Testis (tissue), 2 donors: ENCODE results near the gene FAM107A.

Experiments
- POLR2A ChIP-seq: fragments of 450-650 bp; IDR thresholded peaks from one replicate; pipeline ENCODE4 v1.6.1; 2017; ENCODE audit warnings: antibody characterized with exemption, mild to moderate bottlenecking, moderate library complexity
- TF ChIP-seq, protein P1 (sequence below), 3 experiments: fragments of 450-650 bp in 2 of 3; fragments of 200-600 bp in 1 of 3; sonication (generic) in 1 of 3; IDR thresholded peaks; one replicate each; pipeline ENCODE4 v1.5.1; 2016 to 2019; ENCODE audit warnings: antibody characterized with exemption in 3 of 3, mild to moderate bottlenecking in 2 of 3, moderate library complexity in 1 of 3

DNA sequence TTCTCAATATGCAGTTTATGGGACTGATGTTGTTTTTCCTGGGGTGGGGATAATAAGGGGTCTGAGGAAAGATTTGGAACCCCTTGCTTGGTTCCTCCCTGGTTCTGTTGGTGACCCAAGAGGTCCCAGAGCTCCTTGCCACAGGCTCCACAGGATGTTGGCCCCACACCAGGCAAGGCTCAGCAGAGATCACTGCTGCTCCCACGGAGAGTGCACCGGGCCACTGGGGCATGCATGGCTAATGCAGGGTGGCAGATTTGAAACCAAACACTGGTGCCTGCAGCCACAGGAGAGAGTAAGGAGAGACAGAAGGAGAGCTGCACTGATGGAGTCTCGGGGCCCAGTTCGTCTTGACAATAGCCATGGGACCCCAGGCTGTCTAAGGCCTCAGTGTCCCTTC, 2.5 kb downstream of the FAM107A start:
- TF ChIP-seq, protein P1, sequence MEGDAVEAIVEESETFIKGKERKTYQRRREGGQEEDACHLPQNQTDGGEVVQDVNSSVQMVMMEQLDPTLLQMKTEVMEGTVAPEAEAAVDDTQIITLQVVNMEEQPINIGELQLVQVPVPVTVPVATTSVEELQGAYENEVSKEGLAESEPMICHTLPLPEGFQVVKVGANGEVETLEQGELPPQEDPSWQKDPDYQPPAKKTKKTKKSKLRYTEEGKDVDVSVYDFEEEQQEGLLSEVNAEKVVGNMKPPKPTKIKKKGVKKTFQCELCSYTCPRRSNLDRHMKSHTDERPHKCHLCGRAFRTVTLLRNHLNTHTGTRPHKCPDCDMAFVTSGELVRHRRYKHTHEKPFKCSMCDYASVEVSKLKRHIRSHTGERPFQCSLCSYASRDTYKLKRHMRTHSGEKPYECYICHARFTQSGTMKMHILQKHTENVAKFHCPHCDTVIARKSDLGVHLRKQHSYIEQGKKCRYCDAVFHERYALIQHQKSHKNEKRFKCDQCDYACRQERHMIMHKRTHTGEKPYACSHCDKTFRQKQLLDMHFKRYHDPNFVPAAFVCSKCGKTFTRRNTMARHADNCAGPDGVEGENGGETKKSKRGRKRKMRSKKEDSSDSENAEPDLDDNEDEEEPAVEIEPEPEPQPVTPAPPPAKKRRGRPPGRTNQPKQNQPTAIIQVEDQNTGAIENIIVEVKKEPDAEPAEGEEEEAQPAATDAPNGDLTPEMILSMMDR (IDR thresholded peaks at IDR 0.05): no peak
- TF ChIP-seq POLR2A: no peak
